Dermis blood vessel endothelial cell (primary cell): ENCODE measurements around the gene FARP1. TPM values are rescaled to one million over a fixed set of nuclear protein-coding genes. Genes with fewer than 3 reads are reported as not detected.
A peak's percentile ranks its signal among the peaks of the same experiment; 100 is the strongest.

Experiments used
- DNase-seq: peaks from one replicate; pipeline ENCODE4 v3.0.0; 2010
- total RNA-seq: library from RNA; depleted of rRNA; stranded (reverse); fragments of >200 nt; gene quantifications from 2 replicates; pipeline ENCODE4 v1.2.3, GENCODE V29; 2014

The FARP1 gene
- total RNA-seq, 1 donor from 2014 or later: 17.2 TPM

DNA sequence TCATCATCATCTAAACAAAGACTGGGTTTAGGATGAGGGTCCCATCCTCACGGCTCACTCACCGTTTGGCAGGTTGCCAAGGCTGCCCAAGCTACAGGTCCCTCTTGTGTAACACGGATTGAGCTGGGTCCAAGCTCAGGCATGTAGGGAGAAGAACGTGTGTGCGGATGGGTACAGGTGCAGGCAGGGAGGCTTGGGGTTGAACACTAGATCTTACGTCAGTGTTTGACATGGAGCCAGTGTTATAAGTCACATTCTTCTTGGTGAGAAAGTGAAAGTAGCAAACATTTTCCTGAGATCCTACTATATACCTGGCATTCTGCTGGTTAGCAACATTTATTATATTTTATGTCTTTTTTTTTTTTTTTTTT is 171.0 kb downstream of the FARP1 start:
- DNase-seq: no peak

DNA sequence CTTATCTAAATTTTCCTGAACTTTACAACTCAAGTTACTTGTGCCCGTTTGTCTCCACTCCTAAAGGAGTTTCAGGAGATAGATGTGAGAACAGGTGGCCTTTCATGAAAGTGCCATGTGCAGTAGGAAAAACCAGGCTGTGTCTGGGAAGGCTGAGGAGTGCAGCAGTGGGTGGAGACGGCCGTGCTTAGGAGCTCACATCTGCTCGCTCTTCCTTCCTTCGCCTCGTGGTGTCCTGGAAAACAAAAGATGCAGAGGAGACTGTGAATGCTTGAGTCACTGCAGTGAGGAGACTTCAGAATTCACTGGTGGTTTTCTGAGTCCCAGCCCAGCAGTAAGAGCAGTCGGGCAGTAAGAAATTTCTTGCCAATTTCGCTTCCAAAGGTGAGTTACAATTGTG is 172.6 kb downstream of the FARP1 start:
- peak; percentile 78 for DNase-seq

DNA sequence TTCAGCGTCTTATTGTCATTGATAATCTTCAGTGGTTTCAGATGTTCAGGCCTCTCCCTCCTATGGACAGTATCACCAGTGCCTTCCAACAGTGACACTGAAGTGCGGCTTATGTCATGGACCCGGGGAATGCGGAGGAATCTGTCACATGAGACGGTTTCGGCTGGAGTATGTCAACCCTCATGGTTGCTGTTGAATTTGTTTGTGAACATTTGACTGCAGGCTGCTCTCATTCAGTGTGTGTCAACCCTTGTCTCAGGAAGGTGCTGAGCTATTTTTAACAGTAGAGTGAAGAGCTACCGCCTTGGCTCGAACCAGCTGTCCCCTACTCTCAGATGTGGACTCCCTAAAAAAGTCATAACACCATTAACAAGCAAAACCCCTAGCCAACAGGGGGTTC is 173.0 kb downstream of the FARP1 start:
- DNase-seq: no peak

DNA sequence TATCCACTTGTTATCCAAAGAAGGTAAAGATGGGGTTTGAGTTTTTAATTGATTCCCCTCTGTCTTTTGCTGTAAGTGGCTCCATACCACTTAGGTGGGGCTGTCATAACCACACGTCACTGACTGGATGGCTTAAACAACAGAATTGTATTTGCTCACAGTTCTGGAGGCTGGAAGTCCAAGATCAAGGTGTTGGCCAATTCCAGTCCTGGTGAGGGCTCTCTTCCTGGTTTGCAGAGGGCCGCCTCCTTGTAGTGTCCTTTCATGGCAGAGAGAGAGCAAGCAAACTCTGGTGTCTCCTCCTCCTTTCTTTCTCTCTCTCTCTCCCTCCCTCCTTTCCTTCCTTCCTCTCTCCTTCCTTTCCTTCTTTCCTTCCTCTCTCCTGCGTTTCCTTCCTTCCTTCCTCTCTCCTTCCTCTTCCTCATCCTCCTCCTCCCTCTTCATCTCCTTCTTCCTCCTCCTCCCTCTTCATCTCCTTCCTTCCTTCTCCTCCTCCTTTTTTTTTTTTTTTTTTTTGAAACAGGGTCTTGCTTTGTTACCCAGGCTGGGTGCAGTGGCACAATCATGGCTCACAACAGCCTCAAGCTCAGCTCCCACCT is 174.8 kb downstream of the FARP1 start:
- no peak for DNase-seq

DNA sequence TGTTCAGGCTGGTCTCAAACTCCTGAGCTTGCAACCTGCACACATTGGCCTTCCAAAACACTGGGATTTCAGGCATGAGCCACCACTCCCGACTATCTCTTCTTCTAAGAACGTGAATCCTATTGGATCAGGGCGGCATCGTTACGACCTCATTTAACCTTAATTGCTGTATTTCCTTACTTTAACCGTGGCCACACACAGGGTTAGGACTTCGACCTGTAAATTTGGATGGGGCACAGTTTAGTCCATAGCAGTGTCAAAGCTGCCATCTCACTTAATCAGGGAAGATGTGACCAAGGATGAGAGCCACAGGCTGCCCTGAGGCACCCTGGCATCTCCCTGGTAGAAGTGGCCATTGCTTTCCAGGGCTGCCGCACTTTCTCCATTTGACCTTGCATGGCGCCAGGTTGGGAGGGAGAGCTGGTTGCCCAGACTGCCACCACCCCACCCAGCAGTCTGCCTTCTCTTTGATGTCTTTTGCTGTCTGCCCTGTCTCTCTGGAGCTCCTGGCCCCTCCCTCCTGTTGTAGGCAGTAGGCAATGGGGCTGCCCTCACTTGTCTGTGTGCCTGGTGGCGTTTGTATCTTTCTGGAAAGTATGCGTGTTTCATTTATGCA is 175.5 kb downstream of the FARP1 start:
- DNase-seq: no peak

DNA sequence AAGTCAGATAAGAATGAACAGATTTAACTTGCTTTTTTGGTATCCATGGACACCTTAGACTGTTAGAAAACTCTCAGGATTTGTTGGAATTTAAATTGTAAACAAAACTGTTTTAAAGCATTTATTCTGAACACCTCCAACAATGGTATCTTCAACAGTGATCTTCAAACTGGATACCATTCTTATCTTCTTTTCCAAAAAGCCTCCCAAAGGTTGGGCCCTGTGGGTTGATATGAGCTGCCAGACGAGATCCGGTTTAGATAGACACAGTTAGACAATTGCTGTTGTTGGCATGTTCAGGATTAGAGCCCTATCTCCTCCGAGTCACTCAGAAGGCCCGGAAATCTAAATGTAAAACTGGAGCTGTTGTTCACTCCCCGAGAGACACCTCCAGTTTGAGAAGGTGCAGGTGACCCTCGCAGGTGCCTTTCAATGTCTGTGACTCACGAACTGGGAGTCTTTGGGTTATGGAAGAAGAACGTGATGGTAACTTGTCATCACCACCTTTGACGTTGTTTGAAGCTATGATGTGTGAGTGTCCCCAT is 177.7 kb downstream of the FARP1 start:
- DNase-seq: no peak

DNA sequence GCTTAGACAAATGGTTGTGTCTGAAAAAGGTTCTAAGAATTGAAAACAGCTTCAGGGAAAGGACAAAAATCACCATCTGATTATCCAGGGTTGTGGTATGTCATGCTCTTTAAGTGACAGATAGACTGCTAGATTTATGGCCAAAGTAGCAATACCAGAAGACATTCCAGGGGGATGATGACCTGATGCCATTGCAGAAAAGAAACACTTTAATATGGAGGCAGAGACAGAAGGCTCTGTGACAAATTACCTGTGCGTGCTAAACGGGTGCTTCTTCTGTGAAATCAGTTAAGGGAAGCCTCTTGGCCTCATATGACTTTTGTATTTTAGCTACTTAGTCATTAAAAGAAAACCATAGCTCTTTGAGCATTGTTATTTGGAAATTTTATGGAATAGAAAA is 178.5 kb downstream of the FARP1 start:
- no peak for DNase-seq

DNA sequence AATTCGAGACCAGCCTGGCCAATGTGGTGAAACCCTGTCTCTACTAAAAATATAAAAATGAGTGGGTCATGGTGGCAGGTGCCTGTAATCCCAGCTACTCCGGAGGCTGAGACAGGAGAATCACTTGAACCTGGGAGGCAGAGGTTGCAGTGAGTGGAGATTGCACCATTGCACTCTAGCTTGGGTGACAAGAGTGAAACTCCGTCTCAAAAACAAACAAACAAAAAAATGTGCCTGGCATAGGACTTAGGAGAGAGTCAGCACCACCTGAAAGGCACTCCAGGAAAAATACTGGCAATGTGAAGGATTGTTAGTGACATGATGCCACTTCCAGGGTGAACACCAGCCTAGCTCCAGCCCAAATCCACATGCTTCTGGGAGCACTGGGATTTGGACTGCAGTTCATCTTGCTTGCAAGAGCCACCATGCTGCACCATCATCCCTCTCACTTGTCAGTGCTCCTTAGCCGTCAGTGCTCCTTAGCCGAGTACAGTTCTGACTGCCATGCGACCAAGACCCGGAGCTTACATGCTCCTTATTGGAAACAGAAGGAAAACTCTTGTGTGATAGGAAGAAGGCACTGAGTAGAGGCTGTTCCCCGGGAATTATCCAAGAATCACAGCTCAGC is 179.3 kb downstream of the FARP1 start:
- DNase-seq: no peak

DNA sequence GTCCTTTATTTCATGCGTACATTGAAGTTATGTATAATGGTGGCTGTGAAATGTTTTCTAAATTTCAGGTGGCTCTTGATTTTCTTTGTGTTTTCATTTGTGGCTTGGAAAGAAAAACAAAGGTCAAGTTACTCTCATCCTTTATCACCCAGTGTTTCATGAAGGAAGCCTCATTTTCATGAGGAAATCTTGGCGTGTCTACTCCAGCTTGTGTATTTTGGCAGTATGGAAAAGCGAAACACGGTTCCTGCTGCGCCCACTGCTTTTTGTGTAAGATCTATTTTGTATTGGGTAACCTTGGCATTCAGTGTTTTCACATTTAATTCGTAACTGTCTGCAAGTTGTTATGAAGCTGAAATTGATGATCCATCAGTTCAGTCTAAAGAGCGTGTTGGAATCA is 181.2 kb downstream of the FARP1 start:
- DNase-seq: no peak

DNA sequence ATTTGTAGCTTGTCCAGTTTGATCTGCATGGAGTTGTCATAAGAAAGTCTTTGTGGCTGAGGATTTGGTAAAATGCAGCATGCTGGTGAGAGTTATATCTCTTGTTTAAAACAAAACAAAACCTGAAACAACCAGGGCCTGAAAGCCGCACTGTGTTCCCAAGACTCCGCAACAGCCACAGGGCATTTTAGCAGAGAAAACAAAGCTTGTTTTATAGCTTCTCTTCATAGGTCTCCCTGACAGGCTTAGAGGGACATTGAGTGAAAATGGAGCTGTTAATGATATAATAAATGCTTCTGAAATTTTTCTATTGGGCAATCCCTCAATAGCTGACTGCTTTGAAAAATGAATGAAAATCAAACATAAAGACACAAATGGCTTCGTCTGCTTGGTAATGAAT is 182.8 kb downstream of the FARP1 start:
- DNase-seq: no peak

DNA sequence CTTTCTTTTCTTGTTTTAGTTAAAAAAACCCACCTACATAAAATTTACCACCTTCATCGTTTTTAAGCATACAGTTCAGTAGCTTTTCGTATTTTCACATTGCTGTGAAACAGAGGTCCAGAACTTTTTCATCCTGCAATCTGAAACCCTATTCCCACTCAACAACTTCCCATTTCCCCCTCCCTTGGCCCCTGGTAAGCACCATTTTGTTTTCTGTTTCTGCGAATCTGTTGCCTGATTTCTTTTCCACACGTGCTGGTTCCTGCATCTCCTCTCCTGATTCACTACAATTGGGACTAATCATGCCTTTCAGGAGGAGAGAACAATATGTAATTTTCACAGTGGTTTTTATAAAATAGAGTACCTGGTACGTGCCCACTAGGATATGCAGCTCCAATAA is 183.4 kb downstream of the FARP1 start:
- DNase-seq: no peak

DNA sequence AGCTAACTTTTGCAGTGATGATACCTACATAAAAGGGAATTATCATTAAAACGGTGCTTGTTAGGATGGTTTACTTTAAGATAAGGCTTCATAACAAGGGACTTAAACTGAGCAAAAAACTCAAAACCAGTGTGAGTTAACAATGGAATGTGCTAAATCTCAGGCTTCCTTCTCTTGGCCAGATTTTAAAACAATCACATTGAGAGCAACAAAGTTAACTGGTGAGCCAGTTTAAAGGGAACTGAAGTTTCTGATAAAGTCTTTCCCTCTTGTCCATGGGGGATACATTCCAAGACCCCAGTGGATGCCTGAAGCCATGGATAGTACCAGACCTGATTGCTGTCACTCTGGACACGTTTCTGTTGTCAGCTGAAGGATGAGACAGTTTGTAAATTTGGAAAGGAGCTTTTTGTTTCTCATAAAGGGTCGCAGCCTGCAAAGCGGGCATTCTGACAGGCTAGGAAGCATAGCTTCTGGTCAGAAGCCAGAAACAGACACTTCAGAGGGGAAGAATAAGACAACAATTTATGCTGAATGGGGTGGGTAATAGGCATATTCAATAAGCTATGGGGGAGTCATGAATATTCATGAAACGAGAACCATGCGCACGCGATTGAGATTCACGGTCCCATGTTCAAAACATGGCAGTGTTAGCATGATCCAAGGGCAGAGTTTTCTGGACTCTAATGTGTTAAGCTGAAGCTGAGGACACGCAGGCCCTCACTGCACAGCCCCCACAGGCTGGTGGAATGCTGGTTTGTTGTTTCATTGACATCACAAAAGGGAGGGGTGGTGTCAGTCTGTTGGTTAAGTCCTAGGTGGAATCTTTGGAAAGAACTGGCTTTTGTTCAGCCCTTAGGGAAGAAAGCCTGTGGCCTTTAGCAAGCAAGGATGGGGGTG is 184.7 kb downstream of the FARP1 start:
- no peak for DNase-seq

DNA sequence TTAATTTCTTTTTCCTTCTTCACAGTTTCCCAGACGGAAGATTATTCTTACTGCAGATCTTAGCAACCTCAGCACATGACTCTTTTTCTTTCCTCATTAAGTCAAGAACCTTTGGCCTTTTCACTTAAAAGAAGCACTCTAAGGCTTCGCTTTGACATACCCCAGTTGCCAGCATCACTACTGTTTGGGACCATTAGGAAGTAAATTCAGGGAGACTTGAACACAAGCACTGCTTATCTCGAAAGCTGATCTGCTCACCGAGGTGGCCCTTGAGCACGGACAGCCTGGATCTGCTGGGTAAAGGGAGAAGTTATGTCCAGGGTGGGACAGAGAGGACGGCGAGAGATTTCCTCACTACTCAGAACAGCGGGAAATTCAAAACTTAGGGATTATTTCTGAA is 185.6 kb downstream of the FARP1 start:
- DNase-seq: no peak

DNA sequence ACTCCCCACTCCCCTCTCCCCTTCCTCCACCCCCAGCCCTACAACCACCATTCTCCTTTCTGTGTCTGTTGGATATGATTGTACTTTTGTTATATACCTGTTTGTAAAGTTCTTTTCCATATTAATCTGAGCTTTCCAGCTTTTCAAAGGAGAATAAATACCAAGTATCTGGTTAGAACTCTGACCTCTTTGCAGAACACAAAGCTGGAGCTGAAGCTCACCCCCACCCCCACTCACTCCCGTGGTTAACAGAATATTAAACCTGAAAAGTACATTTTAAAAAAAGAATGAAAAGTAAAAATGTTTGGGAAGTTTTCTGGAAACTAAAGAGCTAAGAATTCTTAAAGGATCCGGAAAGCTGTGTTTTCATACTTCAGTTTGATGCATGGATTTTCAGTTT is 189.3 kb downstream of the FARP1 start:
- DNase-seq: no peak

DNA sequence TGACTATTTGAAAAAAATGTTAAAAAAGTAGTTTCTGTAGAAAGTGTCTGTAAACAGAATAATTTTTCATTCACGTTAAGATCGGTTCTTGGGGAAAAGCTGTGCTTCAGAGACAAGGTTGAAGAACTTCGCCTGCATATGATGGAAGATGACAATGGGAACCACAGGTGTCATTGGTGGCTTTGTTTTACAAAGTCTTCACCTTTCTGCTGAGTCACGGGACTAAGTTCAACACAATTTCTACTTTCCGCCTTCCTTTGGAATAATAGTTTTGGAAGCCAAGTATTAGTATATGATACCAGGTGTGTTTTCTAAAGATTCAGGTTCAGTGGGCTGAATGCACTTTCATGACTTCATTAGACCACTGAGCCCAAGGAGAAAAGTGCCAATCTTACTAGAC is 189.8 kb downstream of the FARP1 start:
- DNase-seq: no peak

DNA sequence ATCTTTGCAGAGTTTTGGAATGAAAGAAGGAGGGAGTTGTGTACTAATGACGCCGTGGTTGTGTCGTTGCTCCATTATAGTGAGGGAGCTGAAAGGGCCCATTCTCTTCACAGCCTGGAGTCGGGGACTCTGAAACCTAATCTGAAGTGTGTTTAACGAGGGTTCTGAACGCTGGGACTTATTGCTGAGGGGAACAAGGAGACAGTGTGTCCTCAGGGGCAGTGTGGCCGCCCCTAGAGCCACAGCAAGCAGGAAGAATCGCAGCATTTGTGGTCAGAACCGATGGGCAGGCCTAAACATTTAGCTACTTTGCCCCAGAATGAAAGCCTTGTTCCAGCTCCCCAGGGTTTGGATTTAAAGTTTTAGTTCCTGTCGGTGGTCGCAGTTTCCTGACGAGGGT is 190.6 kb downstream of the FARP1 start:
- no peak for DNase-seq

DNA sequence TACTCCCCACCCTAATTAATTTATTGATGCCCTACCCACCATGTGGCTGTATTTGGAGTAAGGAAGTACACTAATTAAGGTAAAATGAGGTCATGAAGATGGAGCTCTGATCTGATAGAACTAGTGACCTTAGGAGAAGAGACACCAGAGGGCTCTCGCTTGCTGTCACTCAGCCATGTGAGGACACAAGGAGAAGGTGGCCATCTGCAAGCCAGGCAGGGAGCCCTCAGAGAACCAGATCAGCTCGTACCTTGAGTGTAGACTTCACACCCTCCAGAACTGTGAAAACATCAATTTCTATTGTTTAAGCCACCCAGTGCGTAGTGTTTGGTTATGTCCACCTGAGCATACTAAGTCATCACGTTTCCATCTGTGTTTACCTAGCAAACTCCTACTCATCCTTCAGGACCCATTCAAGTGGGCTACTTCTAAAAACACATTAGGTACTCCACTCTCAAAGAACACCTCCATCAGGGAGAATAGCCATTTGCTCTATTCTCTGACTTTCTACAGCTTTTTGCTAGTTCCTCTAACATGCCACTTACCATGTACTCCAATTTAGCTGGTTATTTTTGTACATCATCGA is 191.8 kb downstream of the FARP1 start:
- DNase-seq: no peak

DNA sequence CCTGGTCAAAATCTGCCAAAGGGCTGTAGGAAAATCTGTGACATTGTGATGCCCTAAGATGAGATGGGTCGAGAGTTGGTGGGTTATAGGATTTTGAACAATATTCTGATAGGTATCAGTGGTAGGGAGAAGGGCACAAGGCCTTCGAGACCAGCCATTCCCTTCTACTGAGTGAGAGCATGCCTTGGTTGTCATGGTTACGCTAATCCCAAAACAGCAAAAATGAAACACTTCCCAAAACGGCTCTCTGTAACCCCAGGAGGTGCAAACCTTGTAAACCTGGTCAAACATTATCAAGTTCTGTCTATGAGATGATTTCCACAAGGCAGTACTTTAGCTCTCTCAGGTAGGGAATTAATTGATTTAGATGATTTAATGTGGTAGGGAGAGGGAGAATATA is 192.8 kb downstream of the FARP1 start:
- DNase-seq: no peak

DNA sequence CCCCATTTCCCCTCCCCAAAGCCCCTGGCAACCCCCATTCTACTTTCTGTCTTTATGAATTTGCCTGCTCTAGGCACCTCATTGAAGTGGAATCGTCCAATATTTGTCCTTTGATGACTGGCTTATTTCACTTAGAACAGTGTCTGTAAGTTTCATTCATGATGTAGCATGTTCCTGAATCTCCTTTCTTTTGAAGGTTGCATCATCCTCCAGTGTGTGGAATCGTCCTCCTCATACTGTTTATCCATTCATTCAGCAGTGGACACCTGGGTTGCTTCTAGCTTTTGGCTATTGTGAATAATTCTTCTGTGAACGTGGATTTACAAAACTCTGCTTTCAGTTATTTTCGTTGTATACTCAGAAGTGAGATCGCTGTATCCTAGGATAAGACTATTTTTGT is 195.4 kb downstream of the FARP1 start:
- DNase-seq: no peak

DNA sequence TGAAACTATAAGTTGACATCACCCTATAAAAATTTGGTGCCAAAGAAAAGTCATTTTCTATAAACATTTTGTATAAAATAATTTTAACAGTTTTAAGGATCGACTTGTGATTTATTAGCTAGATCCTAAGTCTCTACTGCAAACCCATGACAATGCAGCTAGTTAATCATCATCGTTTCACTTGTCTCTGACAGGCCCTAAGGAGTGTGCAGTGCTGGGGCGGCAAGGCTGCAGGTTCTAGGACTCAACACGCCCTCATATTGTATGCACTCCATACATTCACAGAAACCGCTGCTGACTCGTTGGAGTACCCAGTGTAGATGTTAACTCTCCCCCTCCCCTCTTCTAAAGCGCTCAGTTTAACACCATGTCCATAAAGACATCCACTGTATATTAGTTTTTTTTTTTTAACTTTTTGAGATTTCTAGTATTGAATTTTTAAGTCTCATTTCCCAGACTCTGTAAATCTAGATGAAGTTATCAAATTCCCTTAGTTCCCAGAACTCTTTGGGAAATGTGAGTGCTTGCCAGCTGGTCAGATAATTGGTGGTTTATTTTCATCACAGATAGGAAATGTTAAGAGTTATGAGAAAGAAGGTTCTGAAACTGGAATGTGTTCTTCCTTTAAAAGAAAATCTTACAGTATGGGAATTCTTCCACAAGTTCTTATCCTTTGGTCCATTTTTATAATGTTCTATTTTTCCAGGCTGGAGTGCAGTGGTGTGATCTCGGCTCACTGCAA is 197.0 kb downstream of the FARP1 start:
- no peak for DNase-seq

DNA sequence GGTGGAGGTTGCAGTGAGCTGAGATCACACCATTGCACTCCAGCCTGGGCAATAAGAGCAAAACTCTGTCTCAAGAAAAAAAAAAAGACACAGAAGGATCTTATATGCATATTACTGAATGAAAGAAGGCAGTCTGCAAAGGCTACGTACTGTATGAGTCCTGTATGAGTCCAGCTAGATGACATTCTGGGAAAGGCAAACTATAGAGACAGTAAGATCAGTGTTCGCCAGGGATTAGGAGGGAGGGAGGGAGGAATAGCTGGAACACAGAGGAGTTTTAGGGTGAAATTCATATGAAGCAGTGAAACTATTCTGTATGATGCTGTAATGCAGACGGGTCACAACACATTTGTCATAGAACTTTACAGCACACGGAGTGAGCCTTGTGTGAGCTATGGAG is 200.1 kb downstream of the FARP1 start:
- DNase-seq: no peak

DNA sequence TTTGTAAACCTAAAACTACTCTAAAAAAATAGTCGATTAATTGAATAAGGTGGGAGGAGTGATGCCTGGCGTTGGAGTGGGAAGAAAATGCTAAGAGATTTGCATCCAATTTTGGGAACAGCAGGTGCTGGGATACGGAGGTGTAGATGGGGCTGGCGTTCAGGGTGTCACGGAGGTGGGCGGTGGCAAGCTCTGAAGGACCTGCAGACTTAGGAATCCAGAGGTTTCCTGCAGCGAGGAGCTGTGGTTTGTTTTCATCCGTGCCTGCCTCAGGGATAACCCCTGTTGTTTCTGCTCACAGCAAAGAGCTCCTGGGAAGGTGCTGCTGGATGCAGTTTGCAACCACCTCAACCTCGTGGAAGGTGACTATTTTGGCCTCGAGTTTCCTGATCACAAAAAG is 200.6 kb downstream of the FARP1 start:
- DNase-seq: no peak
